Osteoblast (primary cell): ENCODE data around the gene CUX1. TPM values are rescaled to one million over a fixed set of nuclear protein-coding genes. Genes with fewer than 3 reads are reported as not detected.

Experiments
- DNase-seq: peaks from one replicate; pipeline ENCODE4 v3.0.0; 2011; ENCODE audit warnings: low spot score, mixed read lengths; ENCODE audit not compliant: insufficient read length; ENCODE audit errors: missing footprints
- H2AFZ ChIP-seq: 2 replicates; pipeline ENCODE4 v1.6.0; 2011; ENCODE audit warnings: mild to moderate bottlenecking, low read length
- H3K27ac ChIP-seq: 2 replicates; pipeline ENCODE4 v1.5.1; 2011; ENCODE audit warnings: mild to moderate bottlenecking, low read depth, low read length, moderate library complexity
- H3K27me3 ChIP-seq: 2 replicates; pipeline ENCODE4 v1.6.0; 2012; ENCODE audit warnings: mild to moderate bottlenecking, control low read depth, inconsistent platforms, low read length, moderate library complexity; ENCODE audit not compliant: insufficient read depth
- H3K36me3 ChIP-seq: 2 replicates; pipeline ENCODE4 v1.5.1; 2011; ENCODE audit warnings: mild to moderate bottlenecking, low read length, control low read depth, moderate library complexity; ENCODE audit not compliant: insufficient read depth
- H3K4me1 ChIP-seq: 2 replicates; pipeline ENCODE4 v1.5.1; 2011; ENCODE audit warnings: mild to moderate bottlenecking, low read length, control low read depth, moderate library complexity; ENCODE audit not compliant: insufficient read depth
- H3K4me2 ChIP-seq: 2 replicates; pipeline ENCODE4 v1.6.0; 2011; ENCODE audit warnings: mild to moderate bottlenecking, low read length; ENCODE audit not compliant: insufficient read depth
- H3K4me3 ChIP-seq: fragments of 200-600 bp; sonication (generic); 3 replicates; pipeline ENCODE4 v1.5.1; 2012; ENCODE audit warnings: mild to moderate bottlenecking, low read length, inconsistent platforms; ENCODE audit not compliant: insufficient read depth
- H3K79me2 ChIP-seq: 2 replicates; pipeline ENCODE4 v1.6.0; 2012; ENCODE audit warnings: mild to moderate bottlenecking, low read length, control low read depth, inconsistent platforms; ENCODE audit not compliant: insufficient read depth
- H3K9me3 ChIP-seq: 2 replicates; pipeline ENCODE4 v1.5.1; 2011; ENCODE audit warnings: low read depth, low read length, control low read depth
- H4K20me1 ChIP-seq: 2 replicates; pipeline ENCODE4 v1.6.0; 2012; ENCODE audit warnings: mild to moderate bottlenecking, low read length, control low read depth; ENCODE audit not compliant: insufficient read depth
- CTCF ChIP-seq: IDR thresholded peaks from 2 replicates; pipeline ENCODE4 v1.5.1; 2011; ENCODE audit warnings: mild to moderate bottlenecking, low read depth, low read length, moderate library complexity; ENCODE audit errors: extremely low read depth
- total RNA-seq: library from RNA; depleted of rRNA; stranded (reverse); fragments of >200 nt; gene quantifications from 2 replicates; pipeline ENCODE4 v1.2.3, GENCODE V29; 2012

Gene CUX1
- total RNA-seq, 1 donor = 41.6 TPM

DNA sequence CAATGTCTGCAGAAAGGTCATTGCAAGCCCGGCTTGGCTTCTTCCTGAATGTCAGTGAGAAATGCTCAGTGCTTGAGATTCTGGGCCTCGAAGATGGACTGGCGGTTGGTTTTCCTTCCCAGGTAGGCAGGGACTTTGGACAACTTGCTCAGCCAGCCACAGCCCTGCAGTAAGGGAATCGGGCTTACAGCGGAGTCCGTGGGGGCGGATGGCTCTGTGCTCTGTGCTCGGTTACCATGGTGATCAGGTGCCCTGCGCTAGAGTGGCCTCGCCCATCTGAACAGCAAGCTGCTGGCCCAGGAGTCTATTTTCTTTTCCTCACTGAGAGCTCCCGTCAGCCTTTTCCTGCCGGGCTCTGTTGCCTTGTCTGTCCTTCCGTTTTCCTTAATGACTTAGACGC, 391.4 kb downstream of the CUX1 start:
- no peak overlapping the region for H3K27ac ChIP-seq
- no peak for TF ChIP-seq CTCF
- DNase-seq = no peak
- no peaks in the 10 kb centered on the region for H3K4me1 ChIP-seq
- H3K9me3 ChIP-seq = no peaks in the 10 kb centered on the region
- no peak overlapping the region for H2AFZ ChIP-seq
- no peak overlapping the region for H3K4me2 ChIP-seq
- no peaks in the 10 kb centered on the region for H3K27me3 ChIP-seq
- no peaks in the 10 kb centered on the region for H3K79me2 ChIP-seq
- peaks cover 2% of the 10 kb centered on the region for H4K20me1 ChIP-seq
- H3K36me3 ChIP-seq = peaks cover 19% of the 10 kb centered on the region
- H3K4me3 ChIP-seq = no peak overlapping the region

DNA sequence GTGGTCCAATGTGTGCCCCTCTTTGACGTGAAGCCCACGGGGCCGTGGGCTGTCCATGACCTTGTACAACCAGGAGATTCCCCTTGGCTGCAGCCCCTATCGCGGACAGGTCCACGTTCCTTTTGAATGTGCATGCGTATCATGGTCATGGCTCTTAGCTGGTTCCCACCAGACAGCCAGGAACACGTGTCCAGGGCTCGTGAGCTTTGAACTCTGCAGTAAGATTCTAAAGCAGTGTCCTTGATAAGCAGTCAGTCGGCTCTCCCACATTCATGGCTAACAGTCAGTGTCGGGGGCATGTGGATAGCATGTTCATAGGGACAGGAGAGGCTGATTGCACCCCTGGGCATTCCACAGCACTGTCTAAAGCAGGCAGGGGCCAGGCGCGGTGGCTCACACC, 393.4 kb downstream of the CUX1 start:
- Histone ChIP-seq H3K4me2 (no peak overlapping the region), H3K79me2 (no peaks in the 10 kb centered on the region), H3K4me1 (no peaks in the 10 kb centered on the region), H3K9me3 (no peaks in the 10 kb centered on the region), H3K27ac (no peak overlapping the region), H3K27me3 (no peaks in the 10 kb centered on the region), H3K4me3 (no peak overlapping the region), H3K36me3 (peaks cover 10% of the 10 kb centered on the region), H4K20me1 (peaks cover 4% of the 10 kb centered on the region), H2AFZ (no peak overlapping the region)
- DNase-seq = no peak
- TF ChIP-seq CTCF = no peak

DNA sequence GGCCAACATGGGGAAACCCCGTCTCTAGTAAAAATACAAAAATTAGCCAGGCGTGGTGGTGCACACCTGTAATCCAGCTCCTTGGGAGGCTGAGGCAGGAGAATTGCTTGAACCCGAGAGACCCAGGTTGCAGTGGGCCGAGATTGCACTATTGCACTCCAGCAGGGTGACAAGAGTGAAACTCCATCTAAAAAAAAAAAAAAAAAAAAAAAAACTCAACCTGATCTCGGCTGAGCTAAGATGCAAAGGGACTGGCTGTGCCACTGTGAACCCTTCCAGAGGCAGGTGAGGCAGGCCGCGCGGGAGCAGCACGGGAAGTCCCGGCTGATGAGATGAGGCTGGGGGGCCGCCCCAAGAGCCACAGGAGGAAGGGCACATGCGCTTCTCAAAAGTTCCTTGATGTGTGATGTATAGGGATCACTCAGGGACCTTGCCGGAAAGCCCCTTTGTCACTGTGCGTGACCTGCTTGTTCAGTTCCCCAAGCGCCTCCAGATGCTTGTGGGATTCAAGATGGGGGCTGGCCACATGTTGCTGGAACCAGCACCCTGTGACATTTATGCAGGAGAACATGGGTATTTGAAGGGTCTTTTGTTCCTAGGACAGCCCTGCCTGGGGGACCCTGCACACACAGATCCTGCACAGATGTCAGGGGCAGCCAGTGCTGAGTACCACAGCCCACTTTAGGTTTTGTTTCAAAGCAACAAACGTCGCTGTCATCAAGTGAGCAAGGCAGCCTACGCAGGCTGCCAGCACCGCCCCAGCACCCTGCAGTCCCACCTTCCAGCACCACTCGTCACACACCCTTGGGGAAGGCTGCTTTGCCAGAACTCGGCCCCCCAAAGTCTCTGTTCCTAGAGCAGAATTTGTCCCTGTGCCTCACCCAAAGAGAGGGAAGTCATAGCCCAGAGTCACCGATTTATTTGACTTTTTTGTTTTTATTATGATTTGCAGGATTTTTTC, 394.4 kb downstream of the CUX1 start:
- peaks cover 10% of the 10 kb centered on the region for H3K36me3 ChIP-seq
- no peaks in the 10 kb centered on the region for H3K4me1 ChIP-seq
- no peak for TF ChIP-seq CTCF
- no peak overlapping the region for H2AFZ ChIP-seq
- DNase-seq = no peak
- no peak overlapping the region for H3K4me3 ChIP-seq
- peaks cover 4% of the 10 kb centered on the region for H4K20me1 ChIP-seq
- H3K27ac ChIP-seq = no peak overlapping the region
- no peak overlapping the region for H3K4me2 ChIP-seq
- no peaks in the 10 kb centered on the region for H3K27me3 ChIP-seq
- H3K9me3 ChIP-seq = no peaks in the 10 kb centered on the region
- H3K79me2 ChIP-seq = no peaks in the 10 kb centered on the region

DNA sequence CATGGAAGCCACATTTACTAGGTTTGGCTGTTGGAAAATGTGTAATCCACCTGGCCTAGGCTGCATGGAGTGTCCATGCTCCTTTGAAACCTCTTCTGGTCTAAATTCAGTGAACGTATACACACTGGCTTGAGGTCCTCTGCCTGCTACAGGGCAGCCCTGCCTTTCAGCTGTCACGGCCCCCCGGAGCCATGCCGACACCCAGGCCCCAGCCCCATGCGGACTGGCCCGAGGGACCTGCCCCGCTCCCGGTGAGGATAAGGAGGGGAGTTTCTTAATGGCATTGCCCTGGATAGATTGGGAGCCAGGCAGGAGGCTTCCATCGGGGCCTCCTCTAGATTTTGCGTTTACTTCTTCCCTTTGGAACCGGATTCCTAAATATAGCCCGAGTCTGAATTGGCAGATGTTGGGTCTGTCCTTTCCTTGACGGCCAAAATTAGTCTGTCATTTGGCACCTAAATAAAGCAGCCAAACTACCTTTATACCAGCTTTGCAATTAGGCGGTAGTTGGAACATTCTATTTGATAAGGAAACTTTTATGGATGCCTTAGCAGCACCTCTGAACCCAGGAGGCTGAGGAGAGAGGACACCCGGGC, 397.1 kb downstream of the CUX1 start:
- no peak overlapping the region for H3K27ac ChIP-seq
- TF ChIP-seq CTCF = no peak
- H3K4me2 ChIP-seq = no peak overlapping the region
- H3K36me3 ChIP-seq = peaks cover 5% of the 10 kb centered on the region
- no peaks in the 10 kb centered on the region for H3K9me3 ChIP-seq
- no peaks in the 10 kb centered on the region for H3K79me2 ChIP-seq
- H3K4me3 ChIP-seq = no peak overlapping the region
- peaks cover 4% of the 10 kb centered on the region for H4K20me1 ChIP-seq
- H2AFZ ChIP-seq = no peak overlapping the region
- DNase-seq = peak; percentile 55
- H3K27me3 ChIP-seq = no peaks in the 10 kb centered on the region
- no peaks in the 10 kb centered on the region for H3K4me1 ChIP-seq
